RCC 7860 (cell line): ENCODE measurements around the gene MRGPRD.

ENCODE experiments used
- DNase-seq: peaks from one replicate; pipeline ENCODE4 v3.0.0-alpha.2; 2015; ENCODE audit warnings: low spot score
- FAIRE-seq: peaks from 2 replicates; lab custom pipeline; 2012; peaks lifted over from hg19 to GRCh38; lab: Jason Lieb, UNC

The MRGPRD gene

DNA sequence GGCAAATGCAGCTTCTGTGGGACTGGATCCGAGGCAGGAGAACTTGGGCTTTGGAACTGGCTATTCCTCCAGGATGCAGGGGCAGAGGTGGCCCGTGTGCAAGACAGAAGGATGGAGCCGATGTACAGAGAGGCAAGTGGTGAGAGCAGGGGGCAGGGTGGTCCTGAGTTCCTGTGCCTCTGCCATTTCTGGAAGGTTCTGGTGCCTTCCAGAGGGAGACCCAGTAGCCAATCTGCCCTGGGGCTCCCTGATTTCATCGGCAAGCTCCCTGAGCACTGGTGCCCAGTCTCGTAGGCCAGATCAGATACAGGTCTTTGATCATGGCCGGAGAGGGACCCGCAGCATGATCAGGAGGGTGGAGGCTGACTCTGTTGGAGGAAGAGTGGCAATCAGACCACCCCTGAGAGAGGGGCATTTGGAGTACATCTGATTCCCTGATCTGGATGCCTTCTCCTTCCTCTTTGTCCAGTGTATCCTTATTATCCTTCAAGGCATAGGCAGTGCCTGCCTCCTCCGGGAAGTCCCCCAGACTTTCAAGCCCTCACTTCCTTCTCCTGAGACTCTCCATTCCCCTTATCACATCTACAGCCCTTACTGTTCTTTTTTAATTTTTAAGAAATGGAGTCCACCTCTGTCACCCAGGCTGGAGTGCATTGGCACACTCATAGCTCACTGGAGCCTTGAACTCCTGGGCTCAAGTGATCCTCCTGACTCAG, 9.7 kb downstream of the MRGPRD start:
- DNase-seq (no peak), FAIRE-seq (no peak)

DNA sequence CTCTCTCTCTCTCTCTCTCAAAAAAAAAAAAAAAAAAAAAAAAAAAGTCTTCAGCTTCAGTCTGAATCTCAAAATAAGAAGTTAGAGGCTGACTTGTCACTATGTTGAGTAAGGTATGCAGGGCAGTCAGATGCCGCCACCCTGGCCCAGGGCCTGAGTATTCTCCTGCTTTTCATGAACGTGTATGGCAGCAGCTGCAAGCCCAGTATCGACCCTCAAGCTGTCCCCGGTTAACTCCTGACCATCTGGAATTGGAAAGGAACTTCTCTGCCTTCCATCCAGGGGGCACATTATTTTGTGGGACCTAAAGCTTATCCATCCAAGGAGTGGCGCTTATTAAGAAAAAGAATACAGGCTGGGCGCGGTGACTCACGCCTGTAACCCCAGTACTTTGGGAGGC, 11.4 kb downstream of the MRGPRD start:
- FAIRE-seq, result no peak

DNA sequence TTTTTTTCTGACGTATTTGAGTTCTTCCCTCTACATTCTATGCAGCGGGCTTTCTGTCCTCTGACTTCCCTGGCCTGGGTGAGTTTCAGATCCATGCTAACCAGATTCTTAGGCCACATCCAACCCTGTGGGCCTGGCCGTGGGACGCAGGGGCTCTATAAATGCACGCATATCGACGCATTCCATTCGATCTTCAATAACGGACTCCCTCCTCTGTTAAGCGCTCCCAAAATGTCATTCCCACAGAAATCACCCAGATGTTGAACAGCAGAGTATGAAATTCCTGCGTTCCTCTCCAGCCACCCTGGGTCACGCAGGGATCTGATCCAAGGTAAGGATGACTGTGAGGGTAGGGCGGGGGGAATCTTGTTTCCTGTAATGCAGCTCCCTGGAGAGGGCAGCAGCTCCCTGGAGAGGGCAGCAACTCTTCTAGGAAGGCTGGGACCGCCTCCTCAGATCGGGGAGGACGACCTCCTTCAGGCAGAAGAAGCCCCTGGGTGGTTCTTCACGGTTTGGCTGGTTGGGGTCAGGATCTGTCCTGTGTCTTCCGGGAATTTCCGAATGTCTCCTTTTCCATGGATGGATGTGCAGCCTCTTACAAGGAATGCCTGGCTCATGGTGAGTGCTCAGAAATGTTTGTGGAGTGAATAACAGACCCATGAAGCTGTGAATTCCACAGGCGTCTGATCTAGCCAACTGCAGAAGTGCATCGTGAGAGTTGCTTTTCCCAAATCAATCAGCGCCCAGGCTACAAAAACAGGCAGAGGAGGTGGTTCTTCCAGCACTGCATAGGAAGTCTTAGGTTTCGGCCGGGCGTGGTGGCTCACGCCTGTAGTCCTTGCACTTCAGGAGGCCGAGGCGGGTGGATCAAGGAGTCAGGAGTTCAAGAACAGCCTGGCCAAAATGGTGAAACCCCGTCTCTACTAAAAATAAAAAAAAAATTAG, 12.2 kb downstream of the MRGPRD start:
- DNase-seq, result no peak
- FAIRE-seq, result no peak

More for the DNA sequence above, 11.4 kb downstream of the MRGPRD start:
- no peak for DNase-seq

DNA sequence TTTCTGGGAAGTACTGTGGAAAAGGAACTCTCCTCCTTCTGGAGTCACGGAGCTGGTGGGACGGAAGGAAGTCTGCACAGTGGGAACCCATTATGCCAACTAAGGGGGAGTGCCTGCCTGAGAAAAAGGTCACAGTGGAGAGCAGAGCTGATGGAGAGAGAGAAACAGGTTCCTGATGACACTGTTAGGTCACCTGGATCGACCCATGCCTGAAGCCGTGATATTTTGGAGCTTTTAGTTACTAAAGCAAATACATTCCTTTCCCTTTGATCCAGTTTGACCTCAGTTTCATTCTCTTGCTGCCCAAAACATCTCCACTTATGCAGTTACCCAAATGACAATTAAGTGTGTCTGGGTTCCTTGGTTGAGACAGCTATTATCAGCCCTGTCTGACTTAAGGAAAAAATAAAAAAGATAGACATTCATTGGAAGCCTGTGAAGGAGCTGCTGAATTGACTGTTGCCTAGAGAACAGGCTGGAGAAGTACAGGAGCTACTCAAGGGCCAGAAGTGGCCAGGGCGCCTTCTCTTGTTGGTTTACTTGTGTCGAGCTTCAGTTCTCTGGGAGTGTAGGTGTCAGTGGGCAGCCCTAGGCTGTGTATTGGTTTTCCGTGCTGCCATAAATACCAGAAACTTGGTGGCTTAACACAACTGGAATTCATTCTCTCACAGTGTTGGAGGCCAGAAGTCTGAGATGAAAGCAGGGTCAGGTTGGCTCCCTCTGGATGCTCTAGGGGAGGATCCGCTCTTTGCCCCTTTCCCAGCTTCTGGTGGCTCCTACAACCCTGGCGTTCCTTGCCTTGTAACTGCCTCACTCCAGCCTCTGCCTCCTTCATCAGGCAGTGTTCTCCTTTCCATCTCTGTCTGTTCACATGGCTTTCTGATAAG, 13.6 kb downstream of the MRGPRD start:
- no peak for FAIRE-seq

DNA sequence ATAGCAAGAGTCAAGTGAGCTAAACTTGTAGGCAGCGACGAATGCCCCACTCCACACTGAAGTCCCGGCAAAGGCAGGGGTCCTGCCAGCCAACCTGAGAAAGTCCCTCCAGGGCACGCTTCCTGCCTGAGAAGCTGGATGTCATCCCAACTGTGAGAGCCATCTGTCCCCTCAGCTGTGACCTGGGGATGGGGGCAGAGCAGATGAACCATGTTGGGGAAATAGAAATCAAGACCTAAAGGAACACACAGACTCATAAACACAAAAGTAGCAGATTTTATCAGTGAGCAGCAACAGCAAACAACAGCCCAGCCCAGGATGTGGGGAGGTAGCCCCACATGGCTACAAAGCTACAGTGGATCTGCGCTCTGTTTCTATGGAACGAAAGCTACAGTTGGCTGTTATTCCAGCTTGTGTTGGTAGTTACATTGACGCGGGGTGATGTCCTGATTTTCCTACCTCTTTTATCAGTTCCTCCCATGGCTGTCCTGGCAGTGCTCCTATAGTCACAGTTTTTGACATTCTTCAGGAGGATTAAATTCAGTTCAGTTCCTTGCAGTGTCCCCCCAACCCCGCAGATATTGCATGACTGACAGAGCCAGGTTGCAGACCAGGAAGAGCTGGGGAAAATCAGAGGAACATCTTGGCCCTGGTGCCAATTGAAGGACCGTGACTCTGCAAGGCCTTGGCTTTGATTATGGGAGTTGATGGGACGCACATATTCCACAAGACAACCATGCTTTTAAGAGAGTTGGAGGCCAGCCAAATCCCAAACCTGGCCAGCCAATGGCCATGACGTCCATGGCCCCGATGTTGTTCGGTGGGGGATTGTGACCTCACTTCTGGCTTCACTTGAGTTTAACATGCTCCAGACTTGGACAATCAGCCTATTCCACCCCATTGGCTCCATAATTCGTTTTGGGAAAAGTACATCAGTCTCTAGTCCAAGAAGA, 14.6 kb downstream of the MRGPRD start:
- DNase-seq, result no peak

More for the DNA sequence above, 13.6 kb downstream of the MRGPRD start:
- no peak for DNase-seq

DNA sequence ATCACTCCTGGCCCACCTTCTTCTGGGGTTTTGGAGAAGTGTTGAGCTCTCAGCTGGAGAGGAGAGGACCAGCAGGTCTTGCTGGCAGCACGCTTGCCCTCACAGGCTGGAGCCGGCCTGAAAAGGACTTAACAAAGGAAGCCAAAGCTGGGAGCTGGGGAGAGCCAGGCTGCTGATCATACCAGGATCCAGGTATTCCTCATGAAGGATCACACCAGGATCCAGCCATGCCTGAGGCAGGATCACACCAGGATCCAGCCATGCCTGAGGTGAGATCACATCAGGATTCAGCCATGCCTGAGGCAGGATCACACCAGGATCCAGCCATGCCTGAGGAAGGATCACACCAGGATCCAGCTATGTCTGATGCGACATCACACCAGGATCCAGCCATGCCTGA, 17.0 kb downstream of the MRGPRD start:
- FAIRE-seq (no peak), DNase-seq (no peak)

More for the DNA sequence above, 14.6 kb downstream of the MRGPRD start:
- FAIRE-seq, result no peak

GRCh38 chr11:68962527-68963250, 18.1 kb downstream of the MRGPRD start:
- no peak for FAIRE-seq

GRCh38 chr11:68961245-68961644, 19.5 kb downstream of the MRGPRD start:
- FAIRE-seq (no peak), DNase-seq (no peak)

More at GRCh38 chr11:68962527-68963250, 18.1 kb downstream of the MRGPRD start:
- DNase-seq, result no peak

DNA sequence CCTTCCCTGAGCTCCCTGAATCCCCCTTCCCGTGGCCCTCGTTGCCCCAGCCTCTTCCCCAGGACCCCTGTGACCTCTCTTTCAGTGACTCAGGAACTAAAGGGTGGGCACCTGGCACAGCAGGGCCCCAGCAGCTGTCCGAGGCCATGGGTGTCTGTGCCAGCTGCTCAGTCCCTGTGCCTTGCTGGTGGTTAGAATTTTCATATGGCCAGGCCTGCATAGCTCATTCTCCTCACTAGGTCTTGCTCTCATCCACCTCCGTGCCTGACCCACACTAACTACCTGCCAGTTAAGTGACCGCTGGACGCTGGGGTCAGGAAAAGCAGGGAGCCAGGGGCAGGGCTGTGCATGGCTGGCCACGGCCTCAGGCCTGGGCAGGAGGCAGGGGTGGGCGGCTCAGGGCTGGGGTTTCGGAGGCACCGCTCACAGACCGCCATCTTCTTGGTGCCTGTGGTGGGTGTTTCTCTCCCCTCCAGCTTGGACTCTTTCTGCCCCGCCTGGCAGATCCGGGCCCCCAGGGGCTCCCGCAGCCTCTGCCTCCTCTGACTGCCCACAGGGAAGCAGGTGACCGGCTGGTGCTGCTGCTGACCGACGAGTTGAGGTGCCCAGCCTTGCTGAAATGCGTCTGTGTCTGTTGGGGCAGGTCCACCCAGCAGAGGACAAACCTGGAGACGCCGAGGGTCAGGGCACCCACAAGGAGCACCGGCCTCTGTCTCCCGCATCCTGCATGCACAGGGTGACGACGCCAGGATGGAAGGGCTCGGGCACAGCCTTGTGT, 20.3 kb downstream of the MRGPRD start:
- DNase-seq (no peak), FAIRE-seq (no peak)

GRCh38 chr11:68959465-68960293, 21.1 kb downstream of the MRGPRD start:
- FAIRE-seq (no peak), DNase-seq (no peak)

DNA sequence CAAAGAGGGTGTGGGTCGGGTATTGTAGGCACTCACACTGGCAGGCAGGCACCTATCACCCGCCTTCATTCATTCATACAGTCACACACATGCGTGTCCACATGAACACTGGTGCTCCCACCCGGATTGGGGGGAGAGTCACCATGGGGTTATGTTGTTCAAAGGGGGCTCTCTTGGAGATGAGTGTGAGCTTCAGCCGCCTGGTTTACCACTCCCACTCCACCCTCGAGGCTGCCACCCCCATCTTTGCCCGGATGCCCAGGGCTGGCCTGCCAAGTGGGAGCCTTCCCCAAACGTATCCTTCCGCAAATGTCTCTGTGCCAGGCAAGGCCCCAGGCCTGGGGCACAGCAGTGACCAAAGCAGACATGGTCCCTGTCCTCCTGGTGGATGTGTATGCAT, 22.6 kb downstream of the MRGPRD start:
- FAIRE-seq, result no peak

DNA sequence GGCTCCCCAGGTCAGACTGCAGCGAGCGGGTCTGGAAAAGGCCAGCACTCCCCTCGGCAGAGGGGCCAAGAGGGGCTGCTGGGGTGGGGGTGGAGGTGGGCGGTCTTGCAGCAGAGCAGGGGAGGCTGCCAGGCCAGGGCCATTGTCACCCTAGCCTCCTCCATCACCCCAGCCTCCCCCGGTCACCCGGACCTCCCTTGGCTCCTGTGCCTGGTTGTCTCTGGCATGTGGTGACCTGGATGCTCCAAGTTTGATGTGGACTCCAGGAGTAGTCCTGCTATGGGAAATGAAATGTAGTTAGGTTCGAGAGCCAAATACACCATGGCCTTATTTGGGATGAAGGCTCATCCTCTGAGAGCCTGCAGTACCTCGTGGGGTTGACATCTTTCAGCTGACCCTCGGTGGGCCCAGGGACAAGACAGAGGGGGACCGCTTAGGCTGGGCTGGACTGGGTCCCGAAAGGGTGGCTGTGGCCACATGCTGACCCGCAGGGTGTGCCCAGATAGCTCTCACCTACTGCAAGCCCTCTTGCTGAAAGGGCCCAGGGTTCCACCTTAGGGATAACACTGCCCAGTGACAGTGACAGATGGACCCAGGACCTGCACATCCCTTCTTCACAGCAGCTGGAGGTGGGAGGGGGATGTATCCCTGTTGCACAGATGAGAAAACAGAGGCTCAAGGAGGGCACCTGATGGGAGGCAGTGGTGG, 24.1 kb downstream of the MRGPRD start:
- FAIRE-seq (no peak), DNase-seq (no peak)

More for the DNA sequence above, 22.6 kb downstream of the MRGPRD start:
- no peak for DNase-seq

GRCh38 chr11:68956142-68956541, 24.6 kb downstream of the MRGPRD start:
- no peak for DNase-seq
- FAIRE-seq, result no peak

DNA sequence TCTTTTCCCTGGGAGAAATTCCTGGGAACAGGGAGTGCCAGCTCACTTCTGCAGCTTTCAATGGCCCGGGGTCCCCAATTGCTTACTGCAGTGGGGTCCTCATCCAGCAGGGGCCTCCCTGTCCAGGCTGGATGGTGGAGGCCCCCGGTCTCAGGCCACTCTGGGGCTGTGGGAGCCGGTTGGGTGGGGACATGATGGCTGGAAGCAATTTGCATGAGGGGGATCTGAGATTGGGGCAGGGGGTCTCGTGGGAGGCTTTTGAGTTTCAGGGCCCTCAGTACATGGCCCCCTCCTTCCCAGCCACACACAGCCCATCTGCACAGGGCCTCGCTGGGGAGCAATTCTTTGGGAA, 25.2 kb downstream of the MRGPRD start:
- FAIRE-seq (no peak), DNase-seq (no peak)

- FAIRE-seq, result no peak
- DNase-seq, result no peak
Measured at GRCh38 chr11:68954836-68955606, 25.8 kb downstream of the MRGPRD start.

DNA sequence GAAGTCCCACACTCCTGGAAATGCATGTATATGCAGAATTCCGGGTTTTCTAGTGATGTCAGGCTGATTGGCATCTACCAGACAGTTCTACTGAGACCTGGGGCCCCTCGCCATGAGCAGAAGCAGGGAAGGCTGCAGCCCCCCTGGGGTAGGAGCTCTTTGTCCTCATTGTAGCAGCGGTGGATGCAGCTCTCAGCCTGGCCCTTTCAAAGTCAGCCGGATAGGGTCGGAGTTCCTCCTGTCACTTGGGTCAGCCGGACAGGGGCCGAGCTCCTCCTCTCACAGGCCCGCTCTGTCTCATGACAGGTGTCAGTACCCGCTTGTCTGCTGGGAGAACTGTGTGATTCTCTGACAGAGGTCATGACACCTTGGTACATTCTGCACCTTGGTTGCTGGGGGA, 30.0 kb downstream of the MRGPRD start:
- no peak for FAIRE-seq
- no peak for DNase-seq
